ENCODE results near the gene CENPX. TPM values are rescaled to one million over a fixed set of nuclear protein-coding genes. Genes with fewer than 3 reads are reported as not detected.

CENPX gene
- total and polyA plus RNA-seq, 2 of the 13 experiments (the other 11 are each of a cell fraction or from before 2014, with no cell fraction given) = 92.7 to 170 TPM

DNA sequence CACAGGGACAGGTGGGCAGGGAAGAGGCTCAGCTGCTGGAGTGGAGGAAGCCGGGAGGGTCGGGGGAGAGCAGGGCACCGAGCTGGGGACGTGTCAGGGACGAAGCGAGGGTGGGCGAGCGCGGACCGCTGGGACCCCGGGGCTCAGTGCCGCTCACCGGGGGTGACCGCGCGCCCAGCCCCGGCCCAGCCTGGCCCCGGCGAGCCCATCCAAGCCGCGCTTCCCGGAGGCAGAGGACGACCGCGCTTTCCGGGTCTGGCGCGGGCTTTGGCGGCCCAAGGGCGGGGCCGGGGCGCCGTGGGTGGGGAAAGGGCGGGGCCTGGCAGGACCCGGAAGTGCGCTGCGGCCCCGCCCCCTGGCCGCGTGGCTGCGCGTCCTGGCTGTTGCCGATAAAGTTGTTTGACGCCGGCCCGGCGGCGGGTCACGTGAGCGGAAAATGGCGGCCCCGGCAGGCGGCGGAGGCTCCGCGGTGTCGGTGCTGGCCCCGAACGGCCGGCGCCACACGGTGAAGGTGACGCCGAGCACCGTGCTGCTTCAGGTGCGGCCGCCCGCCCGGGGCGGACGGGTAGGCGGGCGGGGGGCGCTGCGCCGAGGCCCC lies 45.4 kb downstream of the CENPX start, which contains the start of gene ASPSCR1 (continued):
- TF ChIP-seq, protein P1, sequence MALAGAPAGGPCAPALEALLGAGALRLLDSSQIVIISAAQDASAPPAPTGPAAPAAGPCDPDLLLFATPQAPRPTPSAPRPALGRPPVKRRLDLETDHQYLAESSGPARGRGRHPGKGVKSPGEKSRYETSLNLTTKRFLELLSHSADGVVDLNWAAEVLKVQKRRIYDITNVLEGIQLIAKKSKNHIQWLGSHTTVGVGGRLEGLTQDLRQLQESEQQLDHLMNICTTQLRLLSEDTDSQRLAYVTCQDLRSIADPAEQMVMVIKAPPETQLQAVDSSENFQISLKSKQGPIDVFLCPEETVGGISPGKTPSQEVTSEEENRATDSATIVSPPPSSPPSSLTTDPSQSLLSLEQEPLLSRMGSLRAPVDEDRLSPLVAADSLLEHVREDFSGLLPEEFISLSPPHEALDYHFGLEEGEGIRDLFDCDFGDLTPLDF (CRISPR knock-in tag; IDR thresholded peaks at IDR 0.05) = peak; percentile 57; the same call in 1 of the 2 replicates
- TF ChIP-seq ZNF441 (CRISPR knock-in tag; IDR thresholded peaks at IDR 0.05; ENCODE audit: borderline replicate concordance) (no peak), ZFP82 (CRISPR knock-in tag; IDR thresholded peaks at IDR 0.05; ENCODE audit: borderline replicate concordance) (peak; percentile 18; the same call in 1 of the 2 replicates), SALL1 (CRISPR knock-in tag; IDR thresholded peaks at IDR 0.05) (peak; percentile 57), CENPT (CRISPR knock-in tag; IDR thresholded peaks at IDR 0.05; ENCODE audit: low read depth) (peak; percentile 43; the same call in 1 of the 2 replicates), NFRKB (IDR thresholded peaks at IDR 0.05) (no peak), LCORL (IDR thresholded peaks at IDR 0.05) (no peak), LCORL (CRISPR knock-in tag; IDR thresholded peaks at IDR 0.05) (no peak; the same call in 1 of the 2 replicates), IRF1 (CRISPR knock-in tag; IDR thresholded peaks at IDR 0.05; ENCODE audit: low read depth) (no peak), SRSF1 (optimal IDR thresholded peaks at IDR 0.05; ENCODE audit: low read depth, low read length) (no peak), ZNF256 (CRISPR knock-in tag; conservative IDR thresholded peaks at IDR 0.05) (no peak), SNRNP70 (IDR thresholded peaks at IDR 0.05; ENCODE audit: low read depth, low read length) (no peak), HNRNPLL (IDR thresholded peaks at IDR 0.05; ENCODE audit: low read depth, low read length, poor library complexity, severe bottlenecking) (peak; percentile 55), RFX1 (IDR thresholded peaks at IDR 0.05) (no peak), ZNF275 (CRISPR knock-in tag; IDR thresholded peaks at IDR 0.05; ENCODE audit: borderline replicate concordance) (peak; percentile 97), NR1H2 (CRISPR knock-in tag; IDR thresholded peaks at IDR 0.05; ENCODE audit: borderline replicate concordance, low read depth) (no peak), ZFP36L2 (CRISPR knock-in tag; IDR thresholded peaks at IDR 0.05) (no peak), ARNT (IDR thresholded peaks at IDR 0.05) (no peak), ZNF550 (CRISPR knock-in tag; IDR thresholded peaks at IDR 0.05; ENCODE audit: borderline replicate concordance) (no peak), ZNF616 (CRISPR knock-in tag; IDR thresholded peaks at IDR 0.05; ENCODE audit: low read depth) (no peak), RXRB (CRISPR knock-in tag; IDR thresholded peaks at IDR 0.05; ENCODE audit: borderline replicate concordance) (peak; percentile 54; the same call in 1 of the 2 replicates), MTF2 (CRISPR knock-in tag; IDR thresholded peaks at IDR 0.05; ENCODE audit: borderline replicate concordance) (peak; percentile 2; the same call in 1 of the 2 replicates), KAT7 (CRISPR knock-in tag; IDR thresholded peaks at IDR 0.05; ENCODE audit: borderline replicate concordance) (no peak; the same call in 1 of the 2 replicates), ZNF549 (CRISPR knock-in tag; IDR thresholded peaks at IDR 0.05) (peak; percentile 49; the same call in 1 of the 2 replicates)

All from HepG2 (cell line).